Ramos (cell line): ENCODE results near the gene GNAS-AS1.

Experiments used
- in situ Hi-C: fragments of 300-500 bp; cut with MboI; formaldehyde crosslinking; loops from one replicate; pipeline ENCODE4 v1.14.3; 2022; ENCODE audit warnings: low sequenced_read_pairs; ENCODE audit not compliant: unreplicated experiment

GNAS-AS1 gene

GRCh38 chr20:58867211-58867610 lies 16.5 kb upstream of the GNAS-AS1 start:
- in situ Hi-C loops, result loop anchor here (5.0 to 25.0 kb wide), 3 partner anchors 340 to 620 kb away; no protein-coding TSS in a partner anchor

GRCh38 chr20:58865843-58866242 lies 15.1 kb upstream of the GNAS-AS1 start:
- in situ Hi-C loops, result loop anchor here (5.0 to 25.0 kb wide), 3 partner anchors 341 to 621 kb away; no protein-coding TSS in a partner anchor

GRCh38 chr20:58864346-58864745 lies 13.6 kb upstream of the GNAS-AS1 start:
- in situ Hi-C loops, result loop anchor here (25.0 kb wide), 2 partner anchors 548 to 623 kb away; no protein-coding TSS in a partner anchor

- in situ Hi-C loops, result loop anchor here (25.0 kb wide), 2 partner anchors 549 to 624 kb away; no protein-coding TSS in a partner anchor
Observed at GRCh38 chr20:58863044-58863790, 12.5 kb upstream of the GNAS-AS1 start.

GRCh38 chr20:58855506-58856389 lies 5.0 kb upstream of the GNAS-AS1 start:
- in situ Hi-C loops, result loop anchor here (25.0 kb wide), 2 partner anchors 557 to 632 kb away; no protein-coding TSS in a partner anchor

- in situ Hi-C loops, result loop anchor here (25.0 kb wide), 2 partner anchors 557 to 632 kb away; no protein-coding TSS in a partner anchor
Observed at GRCh38 chr20:58854638-58855471, 4.2 kb upstream of the GNAS-AS1 start.

GRCh38 chr20:58853976-58854637 lies 3.4 kb upstream of the GNAS-AS1 start:
- in situ Hi-C loops, result loop anchor here (25.0 kb wide), 2 partner anchors 558 to 633 kb away; no protein-coding TSS in a partner anchor

GRCh38 chr20:58853466-58853865 lies 2.8 kb upstream of the GNAS-AS1 start:
- in situ Hi-C loops, result loop anchor here (25.0 kb wide), 2 partner anchors 559 to 634 kb away; no protein-coding TSS in a partner anchor

- in situ Hi-C loops, result loop anchor here (25.0 kb wide), 2 partner anchors 560 to 635 kb away; no protein-coding TSS in a partner anchor
Observed at GRCh38 chr20:58852543-58853271, 2.0 kb upstream of the GNAS-AS1 start, which contains the start of gene GNAS. TSS of gene GNAS (plus strand) at chr20:58852716.

- in situ Hi-C loops, result loop anchor here (25.0 kb wide), 2 partner anchors 560 to 635 kb away; no protein-coding TSS in a partner anchor
Observed at GRCh38 chr20:58851969-58852458, 1.3 kb upstream of the GNAS-AS1 start.

- in situ Hi-C loops, result loop anchor here (25.0 kb wide), 2 partner anchors 561 to 636 kb away; no protein-coding TSS in a partner anchor
Observed at GRCh38 chr20:58851221-58851968, 693 bp upstream of the GNAS-AS1 start.

- in situ Hi-C loops, result loop anchor here (25.0 kb wide), 1 partner anchor 610 kb away; the partner anchor contains the start of gene ANKRD60
Observed at GRCh38 chr20:58847463-58847862, 3.2 kb downstream of the GNAS-AS1 start.

- in situ Hi-C loops, result loop anchor here (25.0 kb wide), 1 partner anchor 608 kb away; the partner anchor contains the start of gene ANKRD60
Observed at GRCh38 chr20:58845706-58846105, 5.0 kb downstream of the GNAS-AS1 start.

GRCh38 chr20:58843128-58843556 lies 7.6 kb downstream of the GNAS-AS1 start:
- in situ Hi-C loops, result loop anchor here (25.0 kb wide), 1 partner anchor 606 kb away; the partner anchor contains the start of gene ANKRD60

GRCh38 chr20:58842276-58842675 lies 8.4 kb downstream of the GNAS-AS1 start:
- in situ Hi-C loops, result loop anchor here (25.0 kb wide), 1 partner anchor 605 kb away; the partner anchor contains the start of gene ANKRD60

GRCh38 chr20:58841539-58842264 lies 9.0 kb downstream of the GNAS-AS1 start:
- in situ Hi-C loops, result loop anchor here (25.0 kb wide), 1 partner anchor 604 kb away; the partner anchor contains the start of gene ANKRD60
